HG03135 (cell line): Measurements from ENCODE around the gene RHBDD1.
A peak's percentile ranks its signal among the peaks of the same experiment; 100 is the strongest.

Experiments used
- ATAC-seq: cut with Tn5 transposase; IDR thresholded peaks from one replicate; pipeline ENCODE4 v1.9.1; 2021; ENCODE audit warnings: mild to moderate bottlenecking, moderate library complexity; ENCODE audit not compliant: unreplicated experiment

Gene RHBDD1

DNA sequence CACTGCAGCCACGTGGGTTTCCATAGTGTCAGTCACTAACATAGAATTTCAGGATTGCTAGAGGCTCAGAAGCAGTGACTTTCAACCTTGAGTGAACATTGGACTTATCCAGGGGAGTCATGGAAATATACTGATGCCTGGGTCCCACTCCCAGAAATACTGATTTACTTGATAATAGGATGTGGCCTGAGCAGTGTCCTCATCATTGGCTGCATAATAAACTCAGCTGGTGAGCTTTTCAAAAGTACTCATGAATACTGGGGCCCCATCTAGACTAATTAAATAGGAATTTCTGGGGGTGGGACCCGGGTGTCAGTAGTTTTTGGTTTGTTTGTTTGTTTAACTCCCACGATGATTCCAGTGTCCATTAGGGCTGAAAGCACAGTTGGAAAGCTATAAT lies 186.8 kb downstream of the RHBDD1 start:
- no peak for ATAC-seq

- no peak for ATAC-seq
Observed at GRCh38 chr2:227025510-227025909, 189.7 kb downstream of the RHBDD1 start.

DNA sequence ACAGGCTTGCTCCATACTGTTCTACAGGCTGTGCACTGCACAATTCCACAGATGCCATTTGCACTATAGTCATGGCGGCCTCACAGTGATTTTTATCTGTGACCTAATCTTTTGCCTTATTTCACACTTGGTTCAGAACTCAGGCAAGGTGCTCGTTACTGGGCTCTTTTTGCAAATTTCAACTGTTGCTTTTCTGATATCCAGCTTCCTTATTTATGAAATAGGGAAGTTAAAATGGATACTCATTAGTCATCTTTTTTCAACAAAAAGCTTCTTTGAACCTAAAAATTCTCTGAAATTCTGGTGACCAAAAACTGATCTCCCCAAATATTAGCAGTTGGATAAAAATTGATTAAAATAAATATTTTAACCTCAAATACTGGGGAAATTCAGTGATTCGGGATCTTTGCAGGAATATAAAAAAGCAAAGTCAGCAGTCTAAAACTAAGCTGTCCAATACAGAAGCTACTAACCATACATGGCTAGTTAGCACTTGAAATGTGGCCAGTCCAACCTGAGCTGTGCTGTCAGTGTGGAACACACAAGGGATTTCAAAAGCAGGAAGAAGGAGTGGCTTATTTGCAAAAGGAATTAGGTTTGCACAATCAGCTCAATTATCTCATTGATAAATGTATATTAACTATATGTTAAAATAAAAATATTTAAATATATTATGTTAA lies 193.7 kb downstream of the RHBDD1 start:
- no peak for ATAC-seq

GRCh38 chr2:227030789-227031188 lies 194.9 kb downstream of the RHBDD1 start:
- ATAC-seq, result no peak

DNA sequence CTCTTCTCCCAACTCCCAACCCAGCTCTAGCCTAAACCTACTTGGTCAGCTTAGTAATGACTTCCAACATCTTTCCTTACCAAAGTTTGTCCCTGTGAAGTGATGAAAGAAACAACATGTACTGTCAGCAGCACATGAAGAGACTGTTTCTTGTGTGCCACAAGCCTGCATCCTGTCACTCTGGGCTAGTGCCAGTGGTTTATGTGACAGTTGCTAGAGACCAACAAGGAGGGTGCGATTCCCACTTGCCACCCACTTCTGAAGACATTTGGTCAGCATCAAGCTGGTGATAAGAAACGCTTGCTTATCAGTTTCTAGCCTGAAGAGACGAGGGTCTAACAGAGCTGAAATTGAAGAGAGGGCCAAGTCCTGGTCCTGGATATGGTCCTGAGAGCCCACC lies 195.5 kb downstream of the RHBDD1 start:
- no peak for ATAC-seq

DNA sequence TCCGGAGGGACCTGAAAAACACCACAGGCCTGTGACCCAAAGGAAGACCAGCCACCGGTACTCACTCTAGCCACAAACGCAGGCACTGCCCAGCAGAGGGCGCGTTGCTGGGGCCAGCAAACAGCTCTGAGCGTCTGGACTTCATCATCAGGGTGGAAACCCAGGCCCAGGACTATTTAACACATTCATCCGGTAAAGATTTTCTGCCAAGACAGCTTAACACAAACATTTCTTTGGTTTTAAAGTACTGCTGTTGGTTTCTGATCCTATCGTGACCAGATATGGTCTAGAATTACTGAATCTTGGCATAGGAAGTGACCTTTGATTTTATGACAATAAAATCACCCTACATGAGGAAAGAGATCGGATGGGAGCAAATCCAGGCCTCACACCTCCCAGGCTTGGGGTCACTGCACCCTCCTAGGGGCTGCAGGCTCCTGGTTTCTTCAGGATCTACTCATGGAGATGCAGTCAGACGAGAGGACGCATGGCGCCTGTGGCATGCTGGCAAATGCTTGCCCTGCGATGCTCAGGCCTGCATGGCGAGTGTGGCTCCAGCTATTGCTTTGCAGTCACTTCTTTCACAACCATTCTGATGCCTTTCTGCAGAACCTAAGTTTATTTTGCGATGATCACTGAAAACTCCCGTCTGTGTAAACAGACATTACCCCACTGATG lies 197.8 kb downstream of the RHBDD1 start:
- peak; percentile 75 for ATAC-seq

DNA sequence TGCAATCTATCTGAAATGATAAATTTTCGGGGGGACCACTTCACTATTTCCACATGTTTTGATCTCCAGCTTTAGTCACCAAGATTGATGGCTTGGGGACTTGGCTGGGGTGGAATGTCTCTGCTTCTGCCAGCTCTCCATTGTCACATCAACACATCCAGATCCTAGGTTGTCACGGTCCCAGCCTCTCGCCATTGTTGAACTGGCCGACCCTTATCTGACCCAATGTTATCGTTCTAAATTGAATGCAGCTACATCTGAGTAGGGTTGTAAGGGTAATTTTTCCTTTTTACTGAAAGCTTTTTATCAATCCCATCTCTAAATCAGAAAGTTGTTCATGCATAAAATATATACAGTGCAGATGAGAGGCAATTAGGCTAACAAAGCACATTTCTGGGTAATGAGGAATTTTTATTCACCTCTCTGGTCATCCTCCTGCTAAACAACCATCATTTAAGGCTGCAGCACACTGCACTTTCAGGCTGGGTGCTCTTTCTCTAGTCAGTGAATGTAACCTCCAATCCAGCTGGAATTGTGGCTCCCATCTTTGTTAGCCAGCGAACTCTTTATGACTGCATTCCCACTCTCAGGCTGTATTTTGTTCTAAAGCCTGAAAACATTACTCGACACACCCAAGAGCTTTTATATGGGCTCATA lies 200.0 kb downstream of the RHBDD1 start:
- no peak for ATAC-seq

- ATAC-seq, result no peak
Observed at GRCh38 chr2:227036527-227036926, 200.7 kb downstream of the RHBDD1 start.

DNA sequence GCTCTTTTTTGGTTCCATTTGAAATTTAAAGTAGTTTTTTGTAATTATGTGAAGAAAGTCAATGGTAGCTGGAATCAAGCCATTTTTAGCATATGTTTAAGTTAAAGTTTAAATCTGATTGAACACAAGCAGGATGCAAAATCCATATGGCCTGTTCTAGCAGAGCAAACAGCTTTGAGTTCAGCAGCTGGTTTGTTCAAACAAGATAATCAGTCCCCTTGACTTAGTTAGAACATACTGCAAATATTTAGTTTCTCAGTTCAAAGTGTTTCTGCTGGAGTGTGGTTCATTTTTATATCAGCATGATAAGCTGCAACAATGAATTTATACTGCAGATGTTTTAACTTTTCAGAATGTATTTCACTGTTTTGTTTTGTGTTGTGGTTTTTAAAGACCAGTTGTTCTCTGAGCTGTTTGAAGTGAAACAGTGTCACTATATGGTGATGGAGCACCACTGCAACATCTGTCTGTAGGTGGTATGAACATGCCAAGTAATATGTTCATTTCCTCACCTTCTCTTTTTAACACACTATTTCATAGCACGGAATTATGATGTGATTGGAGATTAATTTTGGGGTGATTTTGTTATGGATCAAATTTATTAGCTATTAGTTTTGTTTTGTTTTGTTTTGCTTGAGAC lies 202.8 kb downstream of the RHBDD1 start:
- no peak for ATAC-seq

DNA sequence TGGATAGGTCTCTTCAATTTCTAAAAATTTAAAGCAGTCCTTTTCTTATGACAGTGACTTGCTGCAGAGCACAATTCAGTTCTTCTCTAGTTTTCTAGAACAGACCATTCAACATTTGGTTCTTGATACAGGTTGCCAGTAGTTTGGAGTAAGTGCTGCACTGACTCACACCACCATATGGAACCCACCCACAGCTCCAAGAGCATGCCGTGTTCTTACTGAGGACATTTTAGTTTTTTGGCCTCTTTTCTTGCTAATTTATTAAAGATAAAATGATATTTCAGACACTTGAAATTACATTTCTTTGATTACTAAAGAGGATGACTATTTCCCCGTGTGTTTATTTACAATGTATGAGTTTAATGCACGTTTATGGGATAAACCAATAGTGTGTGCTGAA lies 208.1 kb downstream of the RHBDD1 start:
- no peak for ATAC-seq
